Measurements from ENCODE around the gene P2RX5.

DNA sequence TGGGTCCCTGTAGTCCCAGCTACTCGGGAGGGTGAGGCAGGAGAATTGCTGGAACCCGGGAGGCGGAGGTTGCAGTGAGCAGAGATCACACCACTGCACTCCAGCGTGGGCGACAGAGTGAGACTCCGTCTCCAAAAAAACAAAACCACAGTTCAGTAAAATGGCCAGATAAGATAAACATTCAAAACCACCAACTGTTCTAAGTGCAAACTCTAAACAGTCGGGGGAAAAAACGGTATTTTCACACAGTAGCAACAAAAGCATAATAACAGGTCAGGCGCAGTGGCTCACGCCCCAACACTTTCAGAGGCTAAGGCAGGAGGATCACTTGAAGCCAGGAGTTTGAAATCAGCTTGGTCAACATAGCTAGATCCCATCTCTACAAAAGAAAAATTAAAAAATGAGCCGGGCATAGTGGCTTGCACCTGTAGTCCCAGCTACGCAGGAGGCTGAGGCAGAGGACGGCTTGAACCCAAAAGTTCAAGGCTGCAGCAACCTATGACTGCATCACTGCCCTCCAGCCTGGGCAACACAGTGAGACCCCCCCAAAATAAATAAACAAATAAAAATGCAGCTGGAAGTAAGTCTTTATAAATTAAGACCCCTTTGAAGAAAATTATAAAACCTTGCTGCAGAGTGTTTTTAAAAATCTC lies 17.0 kb upstream of the P2RX5 start:
- TF ChIP-seq, protein P1, sequence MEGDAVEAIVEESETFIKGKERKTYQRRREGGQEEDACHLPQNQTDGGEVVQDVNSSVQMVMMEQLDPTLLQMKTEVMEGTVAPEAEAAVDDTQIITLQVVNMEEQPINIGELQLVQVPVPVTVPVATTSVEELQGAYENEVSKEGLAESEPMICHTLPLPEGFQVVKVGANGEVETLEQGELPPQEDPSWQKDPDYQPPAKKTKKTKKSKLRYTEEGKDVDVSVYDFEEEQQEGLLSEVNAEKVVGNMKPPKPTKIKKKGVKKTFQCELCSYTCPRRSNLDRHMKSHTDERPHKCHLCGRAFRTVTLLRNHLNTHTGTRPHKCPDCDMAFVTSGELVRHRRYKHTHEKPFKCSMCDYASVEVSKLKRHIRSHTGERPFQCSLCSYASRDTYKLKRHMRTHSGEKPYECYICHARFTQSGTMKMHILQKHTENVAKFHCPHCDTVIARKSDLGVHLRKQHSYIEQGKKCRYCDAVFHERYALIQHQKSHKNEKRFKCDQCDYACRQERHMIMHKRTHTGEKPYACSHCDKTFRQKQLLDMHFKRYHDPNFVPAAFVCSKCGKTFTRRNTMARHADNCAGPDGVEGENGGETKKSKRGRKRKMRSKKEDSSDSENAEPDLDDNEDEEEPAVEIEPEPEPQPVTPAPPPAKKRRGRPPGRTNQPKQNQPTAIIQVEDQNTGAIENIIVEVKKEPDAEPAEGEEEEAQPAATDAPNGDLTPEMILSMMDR (tag by site-specific recombination; IDR thresholded peaks at IDR 0.05), result no peak
- TF ChIP-seq, protein P2, sequence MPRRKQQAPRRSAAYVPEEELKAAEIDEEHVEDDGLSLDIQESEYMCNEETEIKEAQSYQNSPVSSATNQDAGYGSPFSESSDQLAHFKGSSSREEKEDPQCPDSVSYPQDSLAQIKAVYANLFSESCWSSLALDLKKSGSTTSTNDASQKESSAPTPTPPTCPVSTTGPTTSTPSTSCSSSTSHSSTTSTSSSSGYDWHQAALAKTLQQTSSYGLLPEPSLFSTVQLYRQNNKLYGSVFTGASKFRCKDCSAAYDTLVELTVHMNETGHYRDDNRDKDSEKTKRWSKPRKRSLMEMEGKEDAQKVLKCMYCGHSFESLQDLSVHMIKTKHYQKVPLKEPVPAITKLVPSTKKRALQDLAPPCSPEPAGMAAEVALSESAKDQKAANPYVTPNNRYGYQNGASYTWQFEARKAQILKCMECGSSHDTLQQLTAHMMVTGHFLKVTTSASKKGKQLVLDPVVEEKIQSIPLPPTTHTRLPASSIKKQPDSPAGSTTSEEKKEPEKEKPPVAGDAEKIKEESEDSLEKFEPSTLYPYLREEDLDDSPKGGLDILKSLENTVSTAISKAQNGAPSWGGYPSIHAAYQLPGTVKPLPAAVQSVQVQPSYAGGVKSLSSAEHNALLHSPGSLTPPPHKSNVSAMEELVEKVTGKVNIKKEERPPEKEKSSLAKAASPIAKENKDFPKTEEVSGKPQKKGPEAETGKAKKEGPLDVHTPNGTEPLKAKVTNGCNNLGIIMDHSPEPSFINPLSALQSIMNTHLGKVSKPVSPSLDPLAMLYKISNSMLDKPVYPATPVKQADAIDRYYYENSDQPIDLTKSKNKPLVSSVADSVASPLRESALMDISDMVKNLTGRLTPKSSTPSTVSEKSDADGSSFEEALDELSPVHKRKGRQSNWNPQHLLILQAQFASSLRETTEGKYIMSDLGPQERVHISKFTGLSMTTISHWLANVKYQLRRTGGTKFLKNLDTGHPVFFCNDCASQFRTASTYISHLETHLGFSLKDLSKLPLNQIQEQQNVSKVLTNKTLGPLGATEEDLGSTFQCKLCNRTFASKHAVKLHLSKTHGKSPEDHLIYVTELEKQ (tag by site-specific recombination; IDR thresholded peaks at IDR 0.05; ENCODE audit: borderline replicate concordance), result no peak
- no peak for TF ChIP-seq ZNF274 (IDR thresholded peaks at IDR 0.05; ENCODE audit: low read length)
- no peak for TF ChIP-seq ZNF274 (tag by site-specific recombination; IDR thresholded peaks at IDR 0.05; ENCODE audit: borderline replicate concordance)
- no peak for TF ChIP-seq ZNF302 (tag by site-specific recombination; IDR thresholded peaks at IDR 0.05; ENCODE audit: low read depth)
- TF ChIP-seq KLF8 (tag by site-specific recombination; IDR thresholded peaks at IDR 0.05), result no peak

Measured in HEK293 (cell line).